Measurements from ENCODE around the gene TMEM215.

GRCh38 chr9:32755730-32756129, 27.6 kb upstream of the TMEM215 start:
- no peak for TF ChIP-seq CTCF (IDR thresholded peaks at IDR 0.05)
- TF ChIP-seq POLR2A (IDR thresholded peaks at IDR 0.05; ENCODE audit: low read depth), result no peak
